HepG2 (cell line): ENCODE measurements around the gene MTHFS. TPM values are rescaled to one million over a fixed set of nuclear protein-coding genes. Genes with fewer than 3 reads are reported as not detected.
A peak's percentile ranks its signal among the peaks of the same experiment; 100 is the strongest.

Experiments used
- CSRNP1 ChIP-seq: sonication (generic); formaldehyde crosslinking; IDR thresholded peaks from 2 replicates; pipeline ENCODE4 v1.8.1; 2023; ENCODE audit warnings: mild to moderate bottlenecking, missing genetic modification reagents
- DNMT1 ChIP-seq: sonication (generic); formaldehyde crosslinking; IDR thresholded peaks from 2 replicates; pipeline ENCODE4 v1.5.1; 2020; ENCODE audit warnings: mild to moderate bottlenecking, missing genetic modification reagents
- ELK4 ChIP-seq: sonication (generic); formaldehyde crosslinking; IDR thresholded peaks from 2 replicates; pipeline ENCODE4 v1.9.0; 2021; ENCODE audit warnings: missing genetic modification reagents, borderline replicate concordance
- FOXK1 ChIP-seq: sonication (generic); formaldehyde crosslinking; IDR thresholded peaks from 2 replicates; pipeline ENCODE4 v1.4.0; 2020; ENCODE audit warnings: low read depth, missing genetic modification reagents, borderline replicate concordance
- GLI4 ChIP-seq: sonication (generic); formaldehyde crosslinking; IDR thresholded peaks from 2 replicates; pipeline ENCODE4 v1.5.1; 2020; ENCODE audit warnings: missing genetic modification reagents, mild to moderate bottlenecking, moderate library complexity, borderline replicate concordance
- IKZF5 ChIP-seq: IDR thresholded peaks from 2 replicates; pipeline ENCODE4 v1.6.1; 2018; ENCODE audit warnings: missing genetic modification reagents, mild to moderate bottlenecking, missing compliant biosample characterization
- ISL2 ChIP-seq: sonication (generic); formaldehyde crosslinking; IDR thresholded peaks from 2 replicates; pipeline ENCODE4 v1.5.0; 2020; ENCODE audit warnings: missing genetic modification reagents
- MIXL1 ChIP-seq: IDR thresholded peaks from 2 replicates; pipeline ENCODE4 v1.6.1; 2016
- MLLT10 ChIP-seq: sonication (generic); formaldehyde crosslinking; IDR thresholded peaks from 2 replicates; pipeline ENCODE4 v1.4.0; 2020; ENCODE audit warnings: missing genetic modification reagents
- NCOA2 ChIP-seq: sonication (generic); formaldehyde crosslinking; IDR thresholded peaks from 2 replicates; pipeline ENCODE4 v1.8.0; 2022; ENCODE audit warnings: inconsistent platforms
- NFIC ChIP-seq: IDR thresholded peaks from 2 replicates; pipeline ENCODE4 v1.6.1; 2012; ENCODE audit warnings: mild to moderate bottlenecking, low read length, inconsistent platforms
- NR2C2 ChIP-seq: sonication (generic); formaldehyde crosslinking; IDR thresholded peaks from 2 replicates; pipeline ENCODE4 v1.4.0; 2020; ENCODE audit warnings: missing genetic modification reagents, mild to moderate bottlenecking, moderate library complexity, borderline replicate concordance
- SAFB2 ChIP-seq: sonication (generic); formaldehyde crosslinking; IDR thresholded peaks from 2 replicates; pipeline ENCODE4 v1.5.1; 2020; ENCODE audit warnings: missing genetic modification reagents, low read depth, mild to moderate bottlenecking, borderline replicate concordance
- SP4 ChIP-seq: sonication (generic); formaldehyde crosslinking; IDR thresholded peaks from 2 replicates; pipeline ENCODE4 v1.8.1; 2023; ENCODE audit warnings: mild to moderate bottlenecking, missing genetic modification reagents
- TEAD2 ChIP-seq: sonication (generic); formaldehyde crosslinking; IDR thresholded peaks from 2 replicates; pipeline ENCODE4 v1.9.0; 2021; ENCODE audit warnings: missing genetic modification reagents
- TEAD3 ChIP-seq: optimal IDR thresholded peaks from 2 replicates; pipeline ENCODE3; 2016; ENCODE audit warnings: borderline replicate concordance
- THAP11 ChIP-seq: IDR thresholded peaks from 2 replicates; pipeline ENCODE4 v1.6.1; 2016; ENCODE audit warnings: missing biosample characterization, missing genetic modification reagents
- TRIM24 ChIP-seq: sonication (generic); formaldehyde crosslinking; IDR thresholded peaks from 2 replicates; pipeline ENCODE4 v1.8.0; 2022; ENCODE audit warnings: mild to moderate bottlenecking, missing genetic modification reagents
- U2AF1 ChIP-seq: fragments of 200-400 bp; formaldehyde crosslinking; optimal IDR thresholded peaks from 2 replicates; pipeline ENCODE3; 2017; ENCODE audit warnings: mild to moderate bottlenecking, low read depth, low read length
- ZBTB42 ChIP-seq: sonication (generic); formaldehyde crosslinking; IDR thresholded peaks from 2 replicates; pipeline ENCODE4 v1.5.0; 2020; ENCODE audit warnings: mild to moderate bottlenecking, missing genetic modification reagents
- ZFP62 ChIP-seq: sonication (generic); formaldehyde crosslinking; IDR thresholded peaks from 2 replicates; pipeline ENCODE4 v1.4.0; 2020; ENCODE audit warnings: missing genetic modification reagents
- ZMYM2 ChIP-seq: sonication (generic); formaldehyde crosslinking; IDR thresholded peaks from 2 replicates; pipeline ENCODE4 v1.8.0; 2022; ENCODE audit warnings: mild to moderate bottlenecking, missing genetic modification reagents
- ZNF124 ChIP-seq: sonication (generic); formaldehyde crosslinking; IDR thresholded peaks from 2 replicates; pipeline ENCODE4 v1.4.0; 2020; ENCODE audit warnings: missing genetic modification reagents
- ZNF180 ChIP-seq: sonication (generic); formaldehyde crosslinking; IDR thresholded peaks from 2 replicates; pipeline ENCODE4 v1.4.0; 2020; ENCODE audit warnings: low read depth, missing genetic modification reagents, borderline replicate concordance
- ZNF253 ChIP-seq: sonication (generic); formaldehyde crosslinking; IDR thresholded peaks from 2 replicates; pipeline ENCODE4 v1.8.0; 2022; ENCODE audit warnings: mild to moderate bottlenecking, missing genetic modification reagents, borderline replicate concordance
- ZNF354B ChIP-seq: sonication (generic); formaldehyde crosslinking; IDR thresholded peaks from 2 replicates; pipeline ENCODE4 v1.8.0; 2022; ENCODE audit warnings: mild to moderate bottlenecking, missing genetic modification reagents
- ZNF367 ChIP-seq: sonication (generic); formaldehyde crosslinking; IDR thresholded peaks from 2 replicates; pipeline ENCODE4 v1.4.0; 2020; ENCODE audit warnings: missing genetic modification reagents, borderline replicate concordance
- ZNF496 ChIP-seq: sonication (generic); formaldehyde crosslinking; IDR thresholded peaks from 2 replicates; pipeline ENCODE4 v1.8.1; 2023; ENCODE audit warnings: mild to moderate bottlenecking, moderate library complexity, missing genetic modification reagents; ENCODE audit not compliant: insufficient replicate concordance
- ZNF543 ChIP-seq: sonication (generic); formaldehyde crosslinking; IDR thresholded peaks from 2 replicates; pipeline ENCODE4 v1.4.0; 2020; ENCODE audit warnings: mild to moderate bottlenecking, missing genetic modification reagents
- ZNF780A ChIP-seq: sonication (generic); formaldehyde crosslinking; IDR thresholded peaks from 2 replicates; pipeline ENCODE4 v1.8.0; 2022; ENCODE audit warnings: mild to moderate bottlenecking, missing genetic modification reagents, moderate library complexity
- polyA plus RNA-seq, 8 experiments: library from polyadenylated mRNA; depleted of rRNA in 3 of 8; stranded (reverse) in 7 of 8; unstranded in 1 of 8; fragments of >200 nt; fragmentation: Illumina TruSeq in 4 of 8; extraction: Trizol in 4 of 8; gene quantifications; 2 replicates each; pipeline versions ENCODE4 v1.2.1 to v1.2.3, GENCODE V29; 2011 to 2016; ENCODE audit warnings: low read depth in 4 of 8, missing spikeins in 1 of 8, mixed read lengths in 1 of 8; ENCODE audit not compliant: insufficient read depth in 1 of 8
- total RNA-seq, 5 experiments: library from RNA; depleted of rRNA; stranded (reverse); fragments of >200 nt; fragmentation: Illumina TruSeq; extraction: Trizol; gene quantifications; 2 replicates each; pipeline ENCODE4 v1.2.3, GENCODE V29; 2016; ENCODE audit warnings: low read depth in 1 of 5

MTHFS gene
- total and polyA plus RNA-seq, 2 of the 13 experiments (the other 11 are each of a cell fraction or from before 2014, with no cell fraction given) = 37.0 to 49.7 TPM

- TF ChIP-seq TEAD3 (CRISPR knock-in tag) = peak; percentile 29
- TF ChIP-seq SAFB2 (CRISPR knock-in tag) = no peak
- no peak for TF ChIP-seq ZNF253 (CRISPR knock-in tag)
- TF ChIP-seq GLI4 (CRISPR knock-in tag) = no peak
- no peak for TF ChIP-seq MLLT10
- TF ChIP-seq U2AF1 = no peak
- TF ChIP-seq ZNF496 (CRISPR knock-in tag) = no peak
- no peak for TF ChIP-seq ZNF543 (CRISPR knock-in tag)
- TF ChIP-seq TRIM24 = no peak
- TF ChIP-seq IKZF5 (CRISPR knock-in tag) = 0 out of 2 replicates have a peak, but pooled peaks have one; percentile 40
- TF ChIP-seq NCOA2 (CRISPR knock-in tag) = peak; percentile 74
- no peak for TF ChIP-seq ZMYM2 (CRISPR knock-in tag)
- TF ChIP-seq TEAD2 (CRISPR knock-in tag) = no peak
- TF ChIP-seq ZNF124 (CRISPR knock-in tag) = no peak
- TF ChIP-seq ZFP62 (CRISPR knock-in tag) = no peak
- no peak for TF ChIP-seq ZNF180 (CRISPR knock-in tag)
- TF ChIP-seq SP4 (CRISPR knock-in tag) = no peak
- no peak for TF ChIP-seq DNMT1 (CRISPR knock-in tag)
- 0 out of 2 replicates have a peak, but pooled peaks have one; percentile 23 for TF ChIP-seq NR2C2
- TF ChIP-seq ZBTB42 (CRISPR knock-in tag) = no peak
- TF ChIP-seq NFIC = no peak; the same call in none of the 2 replicates
- TF ChIP-seq CSRNP1 (CRISPR knock-in tag) = no peak
- TF ChIP-seq ISL2 (CRISPR knock-in tag) = peak; percentile 61
- no peak for TF ChIP-seq ZNF354B
- no peak for TF ChIP-seq ZNF780A
- TF ChIP-seq MIXL1 (CRISPR knock-in tag) = peak; percentile 29; the same call in 1 of the 2 replicates
- TF ChIP-seq FOXK1 (CRISPR knock-in tag) = peak; percentile 76; the same call in 1 of the 2 replicates
- no peak for TF ChIP-seq ZNF367 (CRISPR knock-in tag)
- peak; percentile 60 for TF ChIP-seq THAP11 (CRISPR knock-in tag)
- TF ChIP-seq ELK4 (CRISPR knock-in tag) = no peak
Measured at GRCh38 chr15:79886124-79886523, 10.7 kb downstream of the MTHFS start (continued).
